Kidney epithelial cell (primary cell): ENCODE results near the gene FANCC. TPM values are rescaled to one million over a fixed set of nuclear protein-coding genes. Genes with fewer than 3 reads are reported as not detected.
"Not testable (repeated sequence)": the region's sequence is repeated elsewhere in the genome, so short reads cannot be mapped to it uniquely, and the experiment has no call there.

ENCODE experiments used
- DNase-seq: peaks from one replicate; pipeline ENCODE4 v3.0.0-alpha.2; 2010; ENCODE audit warnings: low read depth
- H3K27me3 ChIP-seq: 2 replicates; pipeline ENCODE4 v1.6.0; 2011; ENCODE audit warnings: low read length; ENCODE audit not compliant: control insufficient read depth, insufficient read depth
- H3K36me3 ChIP-seq: 2 replicates; pipeline ENCODE4 v1.5.1; 2011; ENCODE audit warnings: low read length; ENCODE audit not compliant: control insufficient read depth, insufficient read depth
- H3K4me3 ChIP-seq: 2 replicates; pipeline ENCODE4 v1.5.1; 2011; ENCODE audit warnings: low read depth, mild to moderate bottlenecking, control low read depth, low read length
- total RNA-seq: library from RNA; depleted of rRNA; stranded (reverse); fragments of >200 nt; gene quantifications from 2 replicates; pipeline ENCODE4 v1.2.3, GENCODE V29; 2015
- TF ChIP-seq, protein P1 (sequence below): IDR thresholded peaks from 2 replicates; pipeline ENCODE4 v1.5.1; 2011; ENCODE audit warnings: mild to moderate bottlenecking, moderate library complexity, low read length, control low read depth, inconsistent platforms; ENCODE audit not compliant: insufficient read depth, poor library complexity, severe bottlenecking

The FANCC gene
- total RNA-seq, 1 donor from 2014 or later, result 6.1 TPM

DNA sequence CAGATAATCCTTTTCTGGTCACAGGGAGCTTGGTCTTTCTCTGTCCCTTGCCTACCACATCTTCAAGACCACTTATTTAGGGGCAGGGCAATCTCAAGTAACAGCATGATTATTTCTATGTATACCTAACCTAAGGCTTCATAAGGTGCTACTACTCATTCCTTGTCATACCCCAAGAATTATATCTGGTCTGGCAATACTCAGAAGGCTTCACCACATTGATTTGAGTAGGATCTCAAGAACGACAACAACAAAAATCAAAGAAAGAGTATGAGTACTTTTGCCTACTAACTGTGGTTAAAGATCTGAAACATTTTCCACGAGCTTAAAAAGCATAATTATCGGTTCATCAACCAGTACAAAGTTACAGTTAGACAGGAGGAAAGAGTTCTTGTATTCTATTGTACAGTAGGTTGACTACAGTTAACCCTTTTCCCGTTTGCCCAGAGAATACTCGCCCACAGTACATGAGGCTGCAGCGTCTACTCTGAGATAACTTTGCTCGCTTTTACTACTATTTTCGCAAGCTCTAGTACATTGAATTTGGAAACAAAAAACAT, 41.0 kb downstream of the FANCC start:
- TF ChIP-seq, protein P1, sequence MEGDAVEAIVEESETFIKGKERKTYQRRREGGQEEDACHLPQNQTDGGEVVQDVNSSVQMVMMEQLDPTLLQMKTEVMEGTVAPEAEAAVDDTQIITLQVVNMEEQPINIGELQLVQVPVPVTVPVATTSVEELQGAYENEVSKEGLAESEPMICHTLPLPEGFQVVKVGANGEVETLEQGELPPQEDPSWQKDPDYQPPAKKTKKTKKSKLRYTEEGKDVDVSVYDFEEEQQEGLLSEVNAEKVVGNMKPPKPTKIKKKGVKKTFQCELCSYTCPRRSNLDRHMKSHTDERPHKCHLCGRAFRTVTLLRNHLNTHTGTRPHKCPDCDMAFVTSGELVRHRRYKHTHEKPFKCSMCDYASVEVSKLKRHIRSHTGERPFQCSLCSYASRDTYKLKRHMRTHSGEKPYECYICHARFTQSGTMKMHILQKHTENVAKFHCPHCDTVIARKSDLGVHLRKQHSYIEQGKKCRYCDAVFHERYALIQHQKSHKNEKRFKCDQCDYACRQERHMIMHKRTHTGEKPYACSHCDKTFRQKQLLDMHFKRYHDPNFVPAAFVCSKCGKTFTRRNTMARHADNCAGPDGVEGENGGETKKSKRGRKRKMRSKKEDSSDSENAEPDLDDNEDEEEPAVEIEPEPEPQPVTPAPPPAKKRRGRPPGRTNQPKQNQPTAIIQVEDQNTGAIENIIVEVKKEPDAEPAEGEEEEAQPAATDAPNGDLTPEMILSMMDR, result no peak
- Histone ChIP-seq H3K4me3 (no peak overlapping the region), H3K27me3 (no peaks in the 10 kb centered on the region), H3K36me3 (no peaks in the 10 kb centered on the region)
- no peak for DNase-seq

DNA sequence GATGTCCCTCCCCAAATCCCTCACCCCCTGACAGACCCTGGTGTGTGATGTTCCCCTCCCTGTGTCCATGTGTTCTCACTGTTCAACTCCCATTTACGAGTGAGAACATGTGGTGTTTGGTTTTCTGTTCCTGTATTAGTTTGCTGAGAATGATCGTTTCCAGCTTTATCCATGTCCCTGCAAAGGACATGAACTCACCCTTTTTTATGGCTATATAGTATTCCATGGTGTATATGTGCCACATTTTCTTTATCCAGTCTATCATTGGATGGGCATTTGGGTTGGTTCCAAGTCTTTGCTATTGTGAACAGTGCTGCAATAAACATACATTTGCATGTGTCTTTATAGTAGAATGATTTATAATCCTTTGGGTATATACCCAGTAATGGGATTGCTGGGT, 43.3 kb downstream of the FANCC start:
- not testable (repeated sequence) for H3K36me3 ChIP-seq, DNase-seq, H3K4me3 ChIP-seq, H3K27me3 ChIP-seq

DNA sequence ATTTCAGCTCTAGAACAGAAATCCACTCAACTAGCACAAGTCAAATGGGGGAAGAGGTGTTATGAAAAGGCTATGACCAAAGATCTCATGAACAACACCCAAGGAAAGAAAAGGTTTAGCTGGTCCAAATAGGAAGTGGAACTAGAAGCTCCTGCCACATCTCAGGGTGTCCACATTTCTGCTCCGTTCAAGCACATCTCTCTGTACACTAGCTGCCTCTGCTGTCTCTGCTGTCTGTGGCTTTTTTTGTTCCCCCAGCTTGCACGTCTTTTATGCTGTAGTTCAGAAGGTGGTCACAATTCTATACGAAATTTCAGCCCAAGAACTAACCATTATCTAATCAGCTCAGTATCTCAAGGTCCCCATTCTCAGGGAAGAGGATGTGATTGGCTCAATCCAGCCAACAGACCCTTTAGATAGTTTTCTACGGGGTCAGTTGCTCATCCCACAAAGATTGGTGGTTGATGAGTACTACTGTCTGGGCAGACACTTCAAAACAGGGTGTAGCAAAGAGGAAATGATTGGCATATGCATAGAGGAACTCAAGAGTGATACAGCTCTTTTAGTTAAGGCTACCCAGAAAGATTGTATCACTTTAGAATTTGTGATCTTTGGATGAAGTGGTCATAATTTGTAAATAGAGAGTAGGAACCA, 44.0 kb downstream of the FANCC start:
- Histone ChIP-seq H3K4me3 (no peak overlapping the region), H3K36me3 (no peaks in the 10 kb centered on the region), H3K27me3 (no peaks in the 10 kb centered on the region)
- TF ChIP-seq, protein P1, result no peak
- no peak for DNase-seq

DNA sequence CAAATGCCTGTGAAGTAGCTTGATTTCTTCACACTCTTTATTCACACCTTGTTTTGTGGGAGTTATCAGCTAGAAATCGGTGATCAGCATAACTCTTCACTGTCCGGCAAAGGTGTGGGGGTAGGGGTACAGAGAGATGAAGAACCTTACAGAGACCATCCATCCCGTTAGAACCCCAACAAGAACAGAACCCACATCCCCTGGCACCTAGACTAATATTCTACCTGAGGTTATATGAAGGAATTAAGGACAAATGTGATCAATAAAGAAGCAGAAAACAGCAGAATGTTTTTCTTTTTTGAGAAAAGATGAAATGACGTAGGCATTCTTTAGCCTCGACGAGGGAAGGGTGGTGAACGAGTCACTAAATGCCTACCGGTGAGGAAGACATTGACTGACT, 44.7 kb downstream of the FANCC start:
- no peaks in the 10 kb centered on the region for H3K36me3 ChIP-seq
- no peak for DNase-seq
- H3K4me3 ChIP-seq, result no peak overlapping the region
- no peaks in the 10 kb centered on the region for H3K27me3 ChIP-seq
- TF ChIP-seq, protein P1, result no peak

DNA sequence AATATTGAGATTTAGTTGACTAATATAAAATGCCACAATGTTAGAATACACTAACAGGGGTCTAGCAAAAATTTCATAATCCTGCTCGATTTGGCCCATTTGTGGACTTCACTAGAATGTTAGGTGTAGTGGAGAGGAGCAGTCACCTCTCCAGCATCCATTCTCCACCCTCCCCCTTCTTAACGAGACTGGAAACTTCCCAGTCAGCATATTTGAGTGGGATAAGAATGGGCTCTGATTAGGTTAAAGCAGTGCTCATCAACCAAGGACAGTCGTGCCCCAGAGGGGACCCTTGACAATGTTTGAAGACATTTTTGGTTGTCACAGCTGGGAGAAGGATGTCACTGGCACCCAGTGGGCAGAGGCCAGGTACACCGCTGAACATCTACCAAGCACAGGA, 46.7 kb downstream of the FANCC start:
- DNase-seq, result no peak
- no peak overlapping the region for H3K4me3 ChIP-seq
- H3K36me3 ChIP-seq, result no peaks in the 10 kb centered on the region
- H3K27me3 ChIP-seq, result no peaks in the 10 kb centered on the region
- TF ChIP-seq, protein P1, result no peak

DNA sequence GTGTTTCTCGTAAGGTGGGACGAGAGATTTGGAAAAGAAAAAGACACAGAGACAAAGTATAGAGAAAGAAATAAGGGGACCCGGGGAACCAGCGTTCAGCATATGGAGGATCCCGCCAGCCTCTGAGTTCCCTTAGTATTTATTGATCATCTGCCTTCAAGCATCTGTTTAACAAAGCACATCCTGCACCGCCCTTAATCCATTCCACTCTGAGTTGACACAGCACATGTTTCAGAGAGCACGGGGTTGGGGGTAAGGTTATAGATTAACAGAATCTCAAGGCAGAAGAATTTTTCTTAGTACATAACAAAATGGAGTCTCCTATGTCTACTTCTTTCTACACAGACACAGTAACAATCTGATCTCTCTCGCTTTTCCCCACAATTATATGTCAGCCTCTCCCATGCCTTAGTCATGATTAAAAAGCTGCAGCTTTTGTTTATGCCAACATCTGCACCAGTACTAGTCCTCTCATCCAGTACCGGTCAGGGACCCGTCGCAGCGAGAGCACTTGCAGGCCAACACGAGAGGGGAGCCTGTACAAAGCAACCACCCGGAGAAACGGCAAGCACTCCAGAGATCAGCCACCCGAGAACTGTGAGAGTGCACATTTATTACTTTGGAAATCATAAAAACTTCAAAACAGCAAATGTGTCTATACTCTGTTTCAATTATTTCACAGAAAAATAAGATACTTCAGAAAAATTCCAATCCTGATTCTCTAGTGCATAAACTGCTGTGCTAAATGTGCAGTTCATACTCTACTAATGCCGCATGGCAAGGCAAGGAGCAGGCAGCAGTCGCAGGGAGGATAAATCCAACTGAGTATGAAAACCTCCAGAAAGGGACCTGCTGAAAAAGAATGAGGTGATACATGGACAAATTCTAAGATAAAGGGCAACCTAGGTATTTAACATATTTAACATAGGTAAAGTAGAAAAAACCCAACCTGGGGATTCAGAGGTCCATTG, 47.4 kb downstream of the FANCC start:
- not testable (repeated sequence) for H3K27me3 ChIP-seq, DNase-seq, H3K4me3 ChIP-seq, H3K36me3 ChIP-seq
